Adrenal gland (tissue), 19 donors: ENCODE results near the gene COPS7A. TPM values are rescaled to one million over a fixed set of nuclear protein-coding genes. Genes with fewer than 3 reads are reported as not detected.

ENCODE experiments used
- DNase-seq, 7 donors: peaks; one replicate each; pipeline ENCODE4 v3.0.0-alpha.2; 2019 to 2020
- H3K27ac ChIP-seq, 5 donors: fragments of 200-600 bp; sonication (generic) in 4 of 5; 1 replicate in 3 of 5; 2 replicates in 2 of 5; pipeline versions ENCODE4 v1.5.1 to v1.8.0; 2016 to 2020; ENCODE audit warnings: mild to moderate bottlenecking in 1 of 5
- H3K27me3 ChIP-seq: fragments of 200-600 bp; 2 replicates; pipeline ENCODE4 v1.8.0; 2021
- H3K36me3 ChIP-seq, 2 donors: fragments of 200-600 bp; replicated peaks in 1 of 2; 1 replicate in 1 of 2; 2 replicates in 1 of 2; pipeline versions ENCODE4 v1.5.1 to v1.8.0; 2018 to 2022
- H3K4me1 ChIP-seq, 2 donors: fragments of 200-600 bp; replicated peaks in 1 of 2; 1 replicate in 1 of 2; 2 replicates in 1 of 2; pipeline versions ENCODE4 v1.5.1 to v1.8.0; 2018 to 2021
- H3K4me3 ChIP-seq, 4 donors: fragments of 200-600 bp; sonication (generic) in 3 of 4; one replicate each; pipeline ENCODE4 v1.5.1; 2016 to 2018
- H3K9me3 ChIP-seq, 3 donors: fragments of 200-600 bp; sonication (generic) in 1 of 3; replicated peaks in 1 of 3; 1 replicate in 2 of 3; 2 replicates in 1 of 3; pipeline versions ENCODE4 v1.5.1 to v1.8.0; 2016 to 2021
- POLR2A ChIP-seq, 2 donors: fragments of 450-650 bp; IDR thresholded peaks; one replicate each; pipeline ENCODE4 v1.6.1; 2017; ENCODE audit warnings: antibody characterized with exemption in 2 of 2, mild to moderate bottlenecking in 2 of 2, moderate library complexity in 1 of 2
- WGBS, 4 donors: extraction: QIAGEN DNeasy Blood & Tissue Kit in 2 of 4; methylation state at CpG; one replicate each; pipeline versions ENCODE4 v1.1.5 to v1.1.7; 2013 to 2017; 5-methylcytosine and 5-hydroxymethylcytosine counted together
- intact Hi-C, 2 donors: fragments of 100-400 bp; cut with DNase I; formaldehyde crosslinking; loops; one replicate each; pipeline versions ENCODE4 v1.14.1 to v1.15.0; 2022 to 2023
- long read RNA-seq, 10 donors: library from polyadenylated mRNA in 3 of 10; unstranded in 2 of 10; stranded (forward) in 1 of 10; transcript quantifications; one replicate each; pipeline ENCODE4 v2.0.0 and lab custom pipeline, GENCODE V29; 2021 to 2026
- polyA plus RNA-seq, 3 donors: library from polyadenylated mRNA; stranded (reverse); fragments of 200-250 nt in 2 of 3; fragments of 350-450 nt in 1 of 3; fragmentation: Illumina TruSeq in 1 of 3; extraction: RNeasy Lipid Tissue Mini Kit (QIAGEN cat#74804) in 1 of 3; gene quantifications; one replicate each; pipeline ENCODE4 v1.2.3, GENCODE V29; 2013 to 2014
- total RNA-seq, 9 donors: library from RNA; depleted of rRNA in 4 of 9; stranded (reverse); fragments of >200 nt in 4 of 9; fragments of 120-200 nt in 1 of 9; fragmentation: NEBNext Ultra II Directional in 1 of 9; extraction: Animal tissue kit (Norgen Biotek cat#: 25700) in 1 of 9; gene quantifications; one replicate each; pipeline versions ENCODE4 v1.1.0 to v1.2.4, GENCODE V29; 2013 to 2023
- TF ChIP-seq, protein P1 (sequence below), 6 experiments: fragments of 450-650 bp in 4 of 6; fragments of 200-600 bp in 2 of 6; sonication (generic) in 1 of 6; IDR thresholded peaks; 1 replicate in 5 of 6; 2 replicates in 1 of 6; pipeline versions ENCODE4 v1.5.1 to v1.8.0; 2016 to 2021; ENCODE audit warnings: antibody characterized with exemption in 6 of 6, mild to moderate bottlenecking in 2 of 6, moderate library complexity in 1 of 6
- donor health status: healthy with polysubstance abuse.
- donor health status: Bipolar disorder and iron deficiency.
- donor health status: DM: yes; HTN: yes; CAD: no.
- donor health status: DM: no; HTN: no; CAD: no.
- donor health status: DM: no; HTN: no; CAD: no.
- donor health status: DM: yes; HTN: yes; CAD: no.

COPS7A gene, protein sequence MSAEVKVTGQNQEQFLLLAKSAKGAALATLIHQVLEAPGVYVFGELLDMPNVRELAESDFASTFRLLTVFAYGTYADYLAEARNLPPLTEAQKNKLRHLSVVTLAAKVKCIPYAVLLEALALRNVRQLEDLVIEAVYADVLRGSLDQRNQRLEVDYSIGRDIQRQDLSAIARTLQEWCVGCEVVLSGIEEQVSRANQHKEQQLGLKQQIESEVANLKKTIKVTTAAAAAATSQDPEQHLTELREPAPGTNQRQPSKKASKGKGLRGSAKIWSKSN
- total RNA-seq (100 to 1,000 TPM in 1 of 9 donors, 10 to 100 TPM in 8; 56.5 to 105 (median 83.2) TPM), polyA plus RNA-seq (10 to 100 TPM; 46.5 to 85.1 (median 50.6) TPM)
- long read RNA-seq, donor 1, transcript COPS7A-201 (8 exons, 1,721 nt): minor isoform, 5 of 49 reads
- long read RNA-seq, donor 1, transcript COPS7A-215 (8 exons, 2,127 nt): major isoform, 15 of 49 reads
- long read RNA-seq, donor 1, partial matches to known transcripts: 19 of 49 reads
- long read RNA-seq, donor 1, other reads (novel, unspliced or antisense): 0 of 49 reads
- long read RNA-seq, donor 2, transcript COPS7A-215 (8 exons, 2,127 nt): major isoform, 9 of 31 reads
- long read RNA-seq, donor 2, partial matches to known transcripts: 15 of 31 reads
- long read RNA-seq, donor 2, other reads (novel, unspliced or antisense): 0 of 31 reads
- long read RNA-seq, donor 3, transcript COPS7A-215 (8 exons, 2,127 nt): major isoform, 9 of 47 reads
- long read RNA-seq, donor 3, transcript COPS7A-201 (8 exons, 1,721 nt): minor isoform, 5 of 47 reads
- long read RNA-seq, donor 3, partial matches to known transcripts: 28 of 47 reads
- long read RNA-seq, donor 3, other reads (novel, unspliced or antisense): 0 of 47 reads
- long read RNA-seq, donor 4, transcript COPS7A-210 (8 exons, 1,832 nt): minor isoform, 8 of 57 reads
- long read RNA-seq, donor 4, transcript COPS7A-201 (8 exons, 1,721 nt): minor isoform, 9 of 57 reads
- long read RNA-seq, donor 4, transcript COPS7A-215 (8 exons, 2,127 nt): major isoform, 31 of 57 reads
- long read RNA-seq, donor 4, partial matches to known transcripts: 4 of 57 reads
- long read RNA-seq, donor 4, other reads (novel, unspliced or antisense): 4 of 57 reads
- long read RNA-seq, donor 5, transcript COPS7A-210 (8 exons, 1,832 nt): minor isoform, 34 of 255 reads
- long read RNA-seq, donor 5, transcript COPS7A-215 (8 exons, 2,127 nt): major isoform, 137 of 255 reads
- long read RNA-seq, donor 5, transcript COPS7A-201 (8 exons, 1,721 nt): minor isoform, 31 of 255 reads
- long read RNA-seq, donor 5, transcript COPS7A-204 (7 exons, 2,034 nt): minor isoform, 15 of 255 reads
- long read RNA-seq, donor 5, partial matches to known transcripts: 10 of 255 reads
- long read RNA-seq, donor 5, other reads (novel, unspliced or antisense): 15 of 255 reads
- long read RNA-seq, donor 6, transcript COPS7A-215 (8 exons, 2,127 nt): major isoform, 18 of 47 reads
- long read RNA-seq, donor 6, transcript COPS7A-210 (8 exons, 1,832 nt): minor isoform, 8 of 47 reads
- long read RNA-seq, donor 6, partial matches to known transcripts: 5 of 47 reads
- long read RNA-seq, donor 6, other reads (novel, unspliced or antisense): 9 of 47 reads
- long read RNA-seq, donor 7, partial matches to known transcripts: 0 of 9 reads
- long read RNA-seq, donor 7, other reads (novel, unspliced or antisense): 0 of 9 reads
- long read RNA-seq, donor 8, transcript COPS7A-201 (8 exons, 1,721 nt): minor isoform, 9 of 260 reads
- long read RNA-seq, donor 8, transcript COPS7A-215 (8 exons, 2,127 nt): major isoform, 17 of 260 reads
- long read RNA-seq, donor 8, partial matches to known transcripts: 113 of 260 reads
- long read RNA-seq, donor 8, other reads (novel, unspliced or antisense): 111 of 260 reads
- long read RNA-seq, donor 9, transcript COPS7A-215 (8 exons, 2,127 nt): major isoform, 5 of 26 reads
- long read RNA-seq, donor 9, partial matches to known transcripts: 12 of 26 reads
- long read RNA-seq, donor 9, other reads (novel, unspliced or antisense): 0 of 26 reads
- long read RNA-seq, donor 10, transcript COPS7A-215 (8 exons, 2,127 nt): major isoform, 14 of 21 reads
- long read RNA-seq, donor 10, partial matches to known transcripts: 0 of 21 reads
- long read RNA-seq, donor 10, other reads (novel, unspliced or antisense): 0 of 21 reads

DNA sequence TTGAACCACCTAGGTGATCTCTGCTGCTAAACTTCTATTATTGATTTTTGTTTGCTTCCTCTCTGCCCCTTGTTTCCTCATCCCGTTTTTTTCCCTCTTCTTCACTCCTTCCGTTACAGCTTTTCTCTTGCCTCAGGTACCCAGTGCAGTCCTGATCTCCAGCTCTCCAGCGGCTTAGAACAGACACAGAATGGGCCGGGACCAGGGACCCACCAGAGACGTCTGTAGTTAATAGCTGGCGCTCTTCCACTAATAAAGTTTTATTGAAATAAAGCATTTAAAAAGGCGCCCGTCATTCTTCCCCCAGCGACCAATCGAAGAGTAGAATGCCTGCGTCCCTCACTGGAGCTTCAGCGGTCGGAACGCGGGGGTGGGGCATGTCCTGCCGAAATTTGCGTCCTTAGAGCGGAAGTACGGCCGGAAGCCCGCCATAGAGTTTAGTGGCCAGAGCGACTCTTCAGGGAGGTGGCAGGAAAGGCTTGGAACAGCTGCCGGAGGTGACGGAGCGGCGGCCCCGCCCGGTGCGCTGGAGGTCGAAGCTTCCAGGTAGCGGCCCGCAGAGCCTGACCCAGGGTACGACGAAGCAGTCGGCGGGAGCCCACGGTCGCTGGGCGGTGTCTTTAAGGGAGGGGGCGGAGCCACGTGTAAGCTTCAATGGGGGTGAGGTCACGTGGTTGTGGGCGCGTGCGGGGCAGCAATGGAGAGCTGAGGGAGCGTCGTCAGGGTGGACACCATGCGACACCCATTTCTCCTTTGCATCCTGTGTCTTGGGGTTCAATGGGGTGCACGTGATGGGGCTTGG lies at the start of gene COPS7A:
COPS7A (plus strand) TSS at position 440 of the 802 bp plus-strand sequence. CDS start 611 bp downstream, outside the sequence.
- peak in 1 of 2 donors; percentile 38 for TF ChIP-seq POLR2A (IDR thresholded peaks at IDR 0.05)
- TF ChIP-seq, protein P1, sequence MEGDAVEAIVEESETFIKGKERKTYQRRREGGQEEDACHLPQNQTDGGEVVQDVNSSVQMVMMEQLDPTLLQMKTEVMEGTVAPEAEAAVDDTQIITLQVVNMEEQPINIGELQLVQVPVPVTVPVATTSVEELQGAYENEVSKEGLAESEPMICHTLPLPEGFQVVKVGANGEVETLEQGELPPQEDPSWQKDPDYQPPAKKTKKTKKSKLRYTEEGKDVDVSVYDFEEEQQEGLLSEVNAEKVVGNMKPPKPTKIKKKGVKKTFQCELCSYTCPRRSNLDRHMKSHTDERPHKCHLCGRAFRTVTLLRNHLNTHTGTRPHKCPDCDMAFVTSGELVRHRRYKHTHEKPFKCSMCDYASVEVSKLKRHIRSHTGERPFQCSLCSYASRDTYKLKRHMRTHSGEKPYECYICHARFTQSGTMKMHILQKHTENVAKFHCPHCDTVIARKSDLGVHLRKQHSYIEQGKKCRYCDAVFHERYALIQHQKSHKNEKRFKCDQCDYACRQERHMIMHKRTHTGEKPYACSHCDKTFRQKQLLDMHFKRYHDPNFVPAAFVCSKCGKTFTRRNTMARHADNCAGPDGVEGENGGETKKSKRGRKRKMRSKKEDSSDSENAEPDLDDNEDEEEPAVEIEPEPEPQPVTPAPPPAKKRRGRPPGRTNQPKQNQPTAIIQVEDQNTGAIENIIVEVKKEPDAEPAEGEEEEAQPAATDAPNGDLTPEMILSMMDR (IDR thresholded peaks at IDR 0.05): no peak
- Histone ChIP-seq H3K4me1 (peaks cover 6 to 12% of the 10 kb centered on the region in 2 donors), H3K27ac (peak within 1 kb of the TSS; percentile 9 to 94 (median 63)), H3K9me3 (no peaks in the 10 kb centered on the region), H3K27me3 (no peaks in the 10 kb centered on the region), H3K4me3 (peak within 1 kb of the TSS in 2 of 4 donors; percentile 53 to 62), H3K36me3 (peaks cover 0 to 13% of the 10 kb centered on the region in 2 donors)
- peak; percentile 97 to 99 (median 98) for DNase-seq
- WGBS, 4 donors: 0 to 1% (median 1%) methylated on average over 30 to 49 of the region's 49 CpGs
- intact Hi-C loops: no loop called here

DNA sequence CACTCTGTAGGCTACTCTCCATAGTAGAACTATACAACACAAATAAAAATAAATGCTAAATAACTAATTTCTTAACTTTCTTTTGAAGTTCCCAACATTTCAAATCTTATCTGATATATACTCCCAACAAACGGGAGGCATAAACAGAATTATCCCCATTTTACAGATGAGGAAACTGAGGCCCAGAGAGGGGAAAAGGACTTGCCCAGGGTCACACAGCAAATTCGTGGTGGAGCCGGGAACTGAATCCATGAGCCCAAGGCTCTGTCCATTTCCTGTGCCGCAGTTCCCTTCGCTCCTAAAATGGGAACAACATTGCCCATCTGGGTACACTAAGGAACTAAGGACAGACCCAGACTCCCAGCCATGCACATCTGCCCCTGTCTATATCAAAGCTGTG lies 46.9 kb upstream of the COPS7A start:
- Histone ChIP-seq H3K27ac (no peak overlapping the region), H3K4me1 (no peaks in the 10 kb centered on the region), H3K9me3 (no peaks in the 10 kb centered on the region), H3K36me3 (peaks cover 0 to 87% of the 10 kb centered on the region in 2 donors), H3K4me3 (no peak overlapping the region), H3K27me3 (no peaks in the 10 kb centered on the region)
- TF ChIP-seq POLR2A (IDR thresholded peaks at IDR 0.05): no peak
- TF ChIP-seq, protein P1 (IDR thresholded peaks at IDR 0.05): no peak
- intact Hi-C loops: no loop called here
- DNase-seq: no peak
- WGBS, 4 donors: 88 to 95% (median 92%) methylated on average over 4 to 5 of the region's 5 CpGs

DNA sequence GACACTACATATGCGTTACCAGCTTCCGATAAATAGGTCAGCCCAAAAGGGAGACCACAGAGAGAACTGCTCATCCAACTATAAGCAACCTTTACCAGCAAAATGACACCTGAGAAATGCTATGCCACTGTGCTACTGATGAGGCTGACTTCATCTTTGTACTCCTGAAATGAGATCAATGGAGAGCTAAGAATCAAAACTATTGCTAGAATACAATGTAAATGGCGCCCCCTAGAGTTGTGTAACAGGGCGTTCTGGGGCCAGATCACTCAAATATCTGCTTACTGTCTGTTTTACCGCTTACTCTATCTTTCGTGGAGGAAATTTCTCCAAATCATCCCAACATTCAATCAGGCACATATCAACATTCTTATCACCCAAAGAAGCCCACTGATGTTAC lies 39.2 kb upstream of the COPS7A start:
- peak overlapping the region in 3 of 5 donors; percentile 0 to 9 (median 4) for H3K27ac ChIP-seq
- no peak for TF ChIP-seq POLR2A (IDR thresholded peaks at IDR 0.05)
- TF ChIP-seq, protein P1 (IDR thresholded peaks at IDR 0.05): peak in 5 of 6 experiments; percentile 28 to 48 (median 38)
- intact Hi-C loops: no loop called here
- H3K36me3 ChIP-seq: peaks cover 0 to 17% of the 10 kb centered on the region in 2 donors
- no peaks in the 10 kb centered on the region for H3K27me3 ChIP-seq
- no peaks in the 10 kb centered on the region for H3K9me3 ChIP-seq
- peaks cover 23 to 49% of the 10 kb centered on the region in 2 donors for H3K4me1 ChIP-seq
- DNase-seq: peak in 2 of 7 donors; percentile 24 to 42
- H3K4me3 ChIP-seq: no peak overlapping the region
- 38 to 46% (median 43%) methylated on average over 6 of the region's 6 CpGs for WGBS, 4 donors
